HEK293 (cell line): ENCODE results near the gene PATL2.

Experiments used
- FEZF1 ChIP-seq: fragments of 450-650 bp; formaldehyde crosslinking; IDR thresholded peaks from 2 replicates; pipeline ENCODE4 v1.5.1; 2016; ENCODE audit warnings: missing biosample characterization, missing genetic modification characterization
- HOXC10 ChIP-seq: sonication (generic); formaldehyde crosslinking; IDR thresholded peaks from 2 replicates; pipeline ENCODE4 v1.8.1; 2023; ENCODE audit warnings: mild to moderate bottlenecking, missing genetic modification reagents
- KLF9 ChIP-seq: fragments of 450-650 bp; formaldehyde crosslinking; IDR thresholded peaks from 2 replicates; pipeline ENCODE4 v1.5.1; 2016; ENCODE audit warnings: missing biosample characterization, missing genetic modification characterization, low read depth
- SP2 ChIP-seq: fragments of 450-650 bp; formaldehyde crosslinking; IDR thresholded peaks from 2 replicates; pipeline ENCODE4 v1.5.1; 2016; ENCODE audit warnings: missing biosample characterization, missing genetic modification characterization
- SP7 ChIP-seq: fragments of 450-650 bp; formaldehyde crosslinking; IDR thresholded peaks from 2 replicates; pipeline ENCODE4 v1.5.1; 2016; ENCODE audit warnings: missing biosample characterization, missing genetic modification characterization
- YY2 ChIP-seq: fragments of 450-650 bp; formaldehyde crosslinking; IDR thresholded peaks from 2 replicates; pipeline ENCODE4 v1.5.1; 2016; ENCODE audit warnings: missing biosample characterization, missing genetic modification characterization
- ZNF140 ChIP-seq: fragments of 450-650 bp; formaldehyde crosslinking; IDR thresholded peaks from 2 replicates; pipeline ENCODE4 v1.5.1; 2016; ENCODE audit warnings: missing biosample characterization, missing genetic modification characterization
- ZNF184 ChIP-seq: fragments of 450-650 bp; IDR thresholded peaks from 2 replicates; pipeline ENCODE4 v1.5.1; 2018; ENCODE audit warnings: missing biosample characterization, mild to moderate bottlenecking, missing genetic modification characterization
- ZNF239 ChIP-seq: fragments of 450-650 bp; formaldehyde crosslinking; IDR thresholded peaks from 2 replicates; pipeline ENCODE4 v1.5.1; 2016; ENCODE audit warnings: missing biosample characterization, missing genetic modification characterization
- ZNF24 ChIP-seq: fragments of 450-650 bp; formaldehyde crosslinking; IDR thresholded peaks from 2 replicates; pipeline ENCODE4 v1.5.1; 2016; ENCODE audit warnings: missing biosample characterization, missing genetic modification characterization
- ZNF274 ChIP-seq, 2 experiments: fragments of 200-500 bp in 1 of 2; fragments of 450-650 bp in 1 of 2; sonication (Bioruptor generic) in 1 of 2; formaldehyde crosslinking in 1 of 2; IDR thresholded peaks; 2 replicates each; pipeline versions ENCODE4 v1.5.1 to v1.6.1; 2014 to 2016; ENCODE audit warnings: borderline replicate concordance in 1 of 2, inconsistent platforms in 1 of 2, low read length in 1 of 2, missing biosample characterization in 1 of 2, missing genetic modification characterization in 1 of 2
- ZNF280C ChIP-seq: fragments of 450-650 bp; formaldehyde crosslinking; IDR thresholded peaks from 2 replicates; pipeline ENCODE4 v1.5.1; 2016; ENCODE audit warnings: missing biosample characterization, missing genetic modification characterization
- ZNF391 ChIP-seq: fragments of 450-650 bp; formaldehyde crosslinking; IDR thresholded peaks from 2 replicates; pipeline ENCODE4 v1.5.1; 2016; ENCODE audit warnings: low read depth, missing biosample characterization, missing genetic modification characterization, borderline replicate concordance
- ZNF548 ChIP-seq: fragments of 450-650 bp; formaldehyde crosslinking; IDR thresholded peaks from 2 replicates; pipeline ENCODE4 v1.5.1; 2016; ENCODE audit warnings: missing biosample characterization, missing genetic modification characterization
- ZNF585B ChIP-seq: fragments of 450-650 bp; formaldehyde crosslinking; IDR thresholded peaks from 2 replicates; pipeline ENCODE4 v1.5.1; 2016; ENCODE audit warnings: missing biosample characterization, missing genetic modification characterization
- ZNF596 ChIP-seq: fragments of 450-650 bp; IDR thresholded peaks from 2 replicates; pipeline ENCODE4 v1.5.0; 2018; ENCODE audit warnings: missing biosample characterization, mild to moderate bottlenecking, missing genetic modification characterization, moderate library complexity
- ZNF664 ChIP-seq: fragments of 450-650 bp; formaldehyde crosslinking; IDR thresholded peaks from 2 replicates; pipeline ENCODE4 v1.5.1; 2016; ENCODE audit warnings: missing biosample characterization, missing genetic modification characterization
- ZNF701 ChIP-seq: fragments of 450-650 bp; formaldehyde crosslinking; IDR thresholded peaks from 2 replicates; pipeline ENCODE4 v1.5.1; 2016; ENCODE audit warnings: missing biosample characterization, missing genetic modification characterization
- ZNF76 ChIP-seq: fragments of 450-650 bp; formaldehyde crosslinking; IDR thresholded peaks from 2 replicates; pipeline ENCODE4; 2016; ENCODE audit warnings: low read depth, missing biosample characterization, missing genetic modification characterization, borderline replicate concordance
- ZNF830 ChIP-seq: fragments of 450-650 bp; IDR thresholded peaks from 2 replicates; pipeline ENCODE4 v1.5.0; 2018; ENCODE audit warnings: missing biosample characterization, missing genetic modification characterization, low read depth, mild to moderate bottlenecking, moderate library complexity
- TF ChIP-seq, protein P1 (sequence below): fragments of 450-650 bp; formaldehyde crosslinking; IDR thresholded peaks from 2 replicates; pipeline ENCODE4 v1.5.1; 2016; ENCODE audit warnings: missing biosample characterization, missing genetic modification characterization
- TF ChIP-seq, protein P2 (sequence below): fragments of 450-650 bp; formaldehyde crosslinking; IDR thresholded peaks from 2 replicates; pipeline ENCODE4 v1.5.1; 2016; ENCODE audit warnings: missing biosample characterization, missing genetic modification characterization, borderline replicate concordance
- TF ChIP-seq, protein P3 (sequence below): sonication (generic); formaldehyde crosslinking; IDR thresholded peaks from 2 replicates; pipeline ENCODE4 v1.8.1; 2022; ENCODE audit warnings: mild to moderate bottlenecking, moderate library complexity, missing genetic modification reagents

Gene PATL2

GRCh38 chr15:44728576-44729407 lies 17.7 kb upstream of the PATL2 start (continued):
- peak; percentile 89 for TF ChIP-seq SP7
- TF ChIP-seq KLF9, result peak; percentile 70
- TF ChIP-seq ZNF701, result no peak
- TF ChIP-seq, protein P1, sequence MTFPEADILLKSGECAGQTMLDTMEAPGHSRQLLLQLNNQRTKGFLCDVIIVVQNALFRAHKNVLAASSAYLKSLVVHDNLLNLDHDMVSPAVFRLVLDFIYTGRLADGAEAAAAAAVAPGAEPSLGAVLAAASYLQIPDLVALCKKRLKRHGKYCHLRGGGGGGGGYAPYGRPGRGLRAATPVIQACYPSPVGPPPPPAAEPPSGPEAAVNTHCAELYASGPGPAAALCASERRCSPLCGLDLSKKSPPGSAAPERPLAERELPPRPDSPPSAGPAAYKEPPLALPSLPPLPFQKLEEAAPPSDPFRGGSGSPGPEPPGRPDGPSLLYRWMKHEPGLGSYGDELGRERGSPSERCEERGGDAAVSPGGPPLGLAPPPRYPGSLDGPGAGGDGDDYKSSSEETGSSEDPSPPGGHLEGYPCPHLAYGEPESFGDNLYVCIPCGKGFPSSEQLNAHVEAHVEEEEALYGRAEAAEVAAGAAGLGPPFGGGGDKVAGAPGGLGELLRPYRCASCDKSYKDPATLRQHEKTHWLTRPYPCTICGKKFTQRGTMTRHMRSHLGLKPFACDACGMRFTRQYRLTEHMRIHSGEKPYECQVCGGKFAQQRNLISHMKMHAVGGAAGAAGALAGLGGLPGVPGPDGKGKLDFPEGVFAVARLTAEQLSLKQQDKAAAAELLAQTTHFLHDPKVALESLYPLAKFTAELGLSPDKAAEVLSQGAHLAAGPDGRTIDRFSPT (tag by site-specific recombination), result 0 out of 2 replicates have a peak, but pooled peaks have one; percentile 9
- TF ChIP-seq ZNF664 (tag by site-specific recombination), result no peak
- TF ChIP-seq FEZF1 (tag by site-specific recombination), result no peak; the same call in 1 of the 2 replicates
- no peak for TF ChIP-seq ZNF596 (tag by site-specific recombination)
- TF ChIP-seq ZNF24 (tag by site-specific recombination), result no peak
- no peak for TF ChIP-seq ZNF548 (tag by site-specific recombination)
- TF ChIP-seq ZNF184 (tag by site-specific recombination), result no peak
- TF ChIP-seq SP2 (tag by site-specific recombination), result peak; percentile 72
- TF ChIP-seq ZNF274 (IDR thresholded peaks at IDR 0.05; ENCODE audit: low read length), result no peak
- TF ChIP-seq ZNF274 (tag by site-specific recombination; IDR thresholded peaks at IDR 0.05; ENCODE audit: borderline replicate concordance), result no peak
- no peak for TF ChIP-seq ZNF140 (tag by site-specific recombination)
- TF ChIP-seq ZNF239, result no peak
- TF ChIP-seq ZNF830, result no peak
- TF ChIP-seq, protein P2, sequence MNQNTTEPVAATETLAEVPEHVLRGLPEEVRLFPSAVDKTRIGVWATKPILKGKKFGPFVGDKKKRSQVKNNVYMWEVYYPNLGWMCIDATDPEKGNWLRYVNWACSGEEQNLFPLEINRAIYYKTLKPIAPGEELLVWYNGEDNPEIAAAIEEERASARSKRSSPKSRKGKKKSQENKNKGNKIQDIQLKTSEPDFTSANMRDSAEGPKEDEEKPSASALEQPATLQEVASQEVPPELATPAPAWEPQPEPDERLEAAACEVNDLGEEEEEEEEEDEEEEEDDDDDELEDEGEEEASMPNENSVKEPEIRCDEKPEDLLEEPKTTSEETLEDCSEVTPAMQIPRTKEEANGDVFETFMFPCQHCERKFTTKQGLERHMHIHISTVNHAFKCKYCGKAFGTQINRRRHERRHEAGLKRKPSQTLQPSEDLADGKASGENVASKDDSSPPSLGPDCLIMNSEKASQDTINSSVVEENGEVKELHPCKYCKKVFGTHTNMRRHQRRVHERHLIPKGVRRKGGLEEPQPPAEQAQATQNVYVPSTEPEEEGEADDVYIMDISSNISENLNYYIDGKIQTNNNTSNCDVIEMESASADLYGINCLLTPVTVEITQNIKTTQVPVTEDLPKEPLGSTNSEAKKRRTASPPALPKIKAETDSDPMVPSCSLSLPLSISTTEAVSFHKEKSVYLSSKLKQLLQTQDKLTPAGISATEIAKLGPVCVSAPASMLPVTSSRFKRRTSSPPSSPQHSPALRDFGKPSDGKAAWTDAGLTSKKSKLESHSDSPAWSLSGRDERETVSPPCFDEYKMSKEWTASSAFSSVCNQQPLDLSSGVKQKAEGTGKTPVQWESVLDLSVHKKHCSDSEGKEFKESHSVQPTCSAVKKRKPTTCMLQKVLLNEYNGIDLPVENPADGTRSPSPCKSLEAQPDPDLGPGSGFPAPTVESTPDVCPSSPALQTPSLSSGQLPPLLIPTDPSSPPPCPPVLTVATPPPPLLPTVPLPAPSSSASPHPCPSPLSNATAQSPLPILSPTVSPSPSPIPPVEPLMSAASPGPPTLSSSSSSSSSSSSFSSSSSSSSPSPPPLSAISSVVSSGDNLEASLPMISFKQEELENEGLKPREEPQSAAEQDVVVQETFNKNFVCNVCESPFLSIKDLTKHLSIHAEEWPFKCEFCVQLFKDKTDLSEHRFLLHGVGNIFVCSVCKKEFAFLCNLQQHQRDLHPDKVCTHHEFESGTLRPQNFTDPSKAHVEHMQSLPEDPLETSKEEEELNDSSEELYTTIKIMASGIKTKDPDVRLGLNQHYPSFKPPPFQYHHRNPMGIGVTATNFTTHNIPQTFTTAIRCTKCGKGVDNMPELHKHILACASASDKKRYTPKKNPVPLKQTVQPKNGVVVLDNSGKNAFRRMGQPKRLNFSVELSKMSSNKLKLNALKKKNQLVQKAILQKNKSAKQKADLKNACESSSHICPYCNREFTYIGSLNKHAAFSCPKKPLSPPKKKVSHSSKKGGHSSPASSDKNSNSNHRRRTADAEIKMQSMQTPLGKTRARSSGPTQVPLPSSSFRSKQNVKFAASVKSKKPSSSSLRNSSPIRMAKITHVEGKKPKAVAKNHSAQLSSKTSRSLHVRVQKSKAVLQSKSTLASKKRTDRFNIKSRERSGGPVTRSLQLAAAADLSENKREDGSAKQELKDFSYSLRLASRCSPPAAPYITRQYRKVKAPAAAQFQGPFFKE, result no peak
- no peak for TF ChIP-seq ZNF280C (tag by site-specific recombination)
- TF ChIP-seq, protein P3, sequence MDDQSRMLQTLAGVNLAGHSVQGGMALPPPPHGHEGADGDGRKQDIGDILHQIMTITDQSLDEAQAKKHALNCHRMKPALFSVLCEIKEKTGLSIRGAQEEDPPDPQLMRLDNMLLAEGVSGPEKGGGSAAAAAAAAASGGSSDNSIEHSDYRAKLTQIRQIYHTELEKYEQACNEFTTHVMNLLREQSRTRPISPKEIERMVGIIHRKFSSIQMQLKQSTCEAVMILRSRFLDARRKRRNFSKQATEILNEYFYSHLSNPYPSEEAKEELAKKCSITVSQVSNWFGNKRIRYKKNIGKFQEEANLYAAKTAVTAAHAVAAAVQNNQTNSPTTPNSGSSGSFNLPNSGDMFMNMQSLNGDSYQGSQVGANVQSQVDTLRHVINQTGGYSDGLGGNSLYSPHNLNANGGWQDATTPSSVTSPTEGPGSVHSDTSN (CRISPR knock-in tag), result no peak
- TF ChIP-seq ZNF76 (tag by site-specific recombination), result no peak
- no peak for TF ChIP-seq YY2 (tag by site-specific recombination)
- TF ChIP-seq ZNF585B (tag by site-specific recombination), result no peak
- no peak for TF ChIP-seq HOXC10 (CRISPR knock-in tag)
- no peak for TF ChIP-seq ZNF391
- TF ChIP-seq, all 188 proteins: peak for 40
